PC-9 (cell line): Measurements from ENCODE around the gene IFI27L2. TPM values are rescaled to one million over a fixed set of nuclear protein-coding genes. Genes with fewer than 3 reads are reported as not detected.

Source experiments
- BruUV-seq: library from RNA; stranded (reverse); fragments of 400-500 nt; replicated peaks from 2 replicates; lab custom pipeline; 2021; lab: Mats Ljungman, UMichigan
- CTCF ChIA-PET: fragments of 300-600 bp; sonication (Branson Sonifier 250); formaldehyde crosslinking; loops from one replicate; lab custom pipeline; 2022; ENCODE audit warnings: antibody characterized with exemption; lab: Charles Lee
- POLR2A ChIA-PET: fragments of 300-600 bp; sonication (Branson Sonifier 250); formaldehyde crosslinking; loops from one replicate; lab custom pipeline; 2022; ENCODE audit warnings: antibody characterized with exemption; ENCODE audit not compliant: unreplicated experiment; lab: Charles Lee
- DNase-seq, 2 experiments: peaks; one replicate each; pipeline versions ENCODE4 v3.0.0 to v3.0.0-alpha.2; 2015 to 2022; ENCODE audit warnings: mixed read lengths in 1 of 2
- H2AFZ ChIP-seq: fragments of 200-600 bp; sonication (generic); 2 replicates; pipeline ENCODE4 v1.8.1; 2017; ENCODE audit warnings: antibody characterized with exemption
- H3F3A ChIP-seq: fragments of 200-600 bp; sonication (generic); 2 replicates; pipeline ENCODE4 v1.8.1; 2017; ENCODE audit warnings: antibody characterized with exemption, mild to moderate bottlenecking, low read depth; ENCODE audit not compliant: insufficient read depth
- H3K27ac ChIP-seq: fragments of 200-600 bp; sonication (generic); 2 replicates; pipeline ENCODE4 v1.6.1; 2016; ENCODE audit warnings: mixed run types
- H3K27me3 ChIP-seq: fragments of 200-600 bp; sonication (generic); 2 replicates; pipeline ENCODE4 v1.6.1; 2016; ENCODE audit warnings: low read depth, mixed run types; ENCODE audit not compliant: insufficient read depth
- H3K36me3 ChIP-seq: fragments of 200-600 bp; sonication (generic); 2 replicates; pipeline ENCODE4 v1.6.1; 2016; ENCODE audit warnings: low read depth, mixed run types
- H3K4me1 ChIP-seq: fragments of 200-600 bp; sonication (generic); replicated peaks from 2 replicates; pipeline ENCODE4 v1.6.1; 2016; ENCODE audit warnings: mixed run types; ENCODE audit not compliant: insufficient read depth
- H3K4me2 ChIP-seq: fragments of 200-600 bp; sonication (generic); 2 replicates; pipeline ENCODE4 v1.6.1; 2017; ENCODE audit warnings: mixed run types
- H3K4me3 ChIP-seq: fragments of 200-600 bp; sonication (generic); 2 replicates; pipeline ENCODE4 v1.6.1; 2016; ENCODE audit warnings: mixed run types
- H3K79me2 ChIP-seq: fragments of 200-600 bp; sonication (generic); 2 replicates; pipeline ENCODE4 v1.6.1; 2017; ENCODE audit warnings: low read depth, mixed run types
- H3K9me2 ChIP-seq: fragments of 200-600 bp; sonication (generic); 2 replicates; pipeline ENCODE4 v1.8.1; 2017; ENCODE audit warnings: mild to moderate bottlenecking; ENCODE audit not compliant: insufficient read depth
- H3K9me3 ChIP-seq: fragments of 200-600 bp; sonication (generic); 2 replicates; pipeline ENCODE4 v1.8.1; 2016; ENCODE audit warnings: low read depth; ENCODE audit not compliant: insufficient read depth
- H4K20me1 ChIP-seq: fragments of 200-600 bp; sonication (generic); 2 replicates; pipeline ENCODE4 v1.8.1; 2017; ENCODE audit not compliant: insufficient read depth
- EZH2 ChIP-seq: fragments of 200-600 bp; sonication (generic); IDR thresholded peaks from 2 replicates; pipeline ENCODE4 v1.8.0; 2017; ENCODE audit warnings: antibody characterized with exemption, low read depth
- intact Hi-C: fragments of 100-400 bp; cut with micrococcal nuclease; formaldehyde crosslinking; loops from one replicate; pipeline ENCODE4 v1.10.0; 2022; ENCODE audit not compliant: unreplicated experiment
- total RNA-seq: library from RNA; stranded (reverse); gene quantifications from 2 replicates; pipeline ENCODE4 v1.2.3, GENCODE V29; 2021
- TF ChIP-seq, protein P1 (sequence below): fragments of 200-600 bp; sonication (generic); conservative IDR thresholded peaks from 2 replicates; pipeline ENCODE4 v1.6.1; 2017; ENCODE audit warnings: mixed run types, antibody characterized with exemption, mild to moderate bottlenecking, moderate library complexity

Gene IFI27L2
- total RNA-seq, 1 experiment from 2014 or later, result 5.4 TPM

DNA sequence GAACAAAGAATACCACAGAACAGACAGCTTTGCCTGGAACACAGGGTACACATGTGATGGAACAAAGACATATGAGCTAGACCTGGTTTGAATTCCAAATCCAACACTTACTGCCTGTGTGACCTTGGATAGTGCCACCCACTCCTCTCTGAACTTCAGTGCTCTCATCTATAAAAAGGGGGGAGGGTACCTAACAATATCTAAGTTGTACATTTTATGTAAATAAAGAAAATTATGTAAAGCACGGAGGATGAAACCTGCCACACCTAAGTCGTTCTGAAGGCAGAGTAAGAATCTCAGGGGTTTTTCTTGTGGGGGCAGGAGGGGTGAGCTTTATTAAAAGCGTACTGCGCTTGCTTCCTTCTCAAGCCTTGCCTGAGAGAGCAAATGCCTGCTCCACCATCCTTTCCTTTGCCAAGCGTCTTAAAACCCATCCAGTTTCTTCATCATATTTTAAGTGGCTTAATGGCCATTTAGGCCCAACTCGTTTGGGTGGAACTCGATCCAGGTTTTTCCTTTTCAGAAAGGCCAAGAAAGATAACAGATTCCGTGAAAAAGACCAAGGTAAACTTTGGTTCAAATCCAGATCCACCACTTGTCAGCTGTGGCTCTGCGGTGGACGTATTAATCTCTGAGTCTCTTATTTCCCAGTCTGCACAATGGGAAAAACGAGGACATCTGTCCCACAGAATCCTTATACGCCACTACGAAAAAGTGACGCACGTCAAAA, 49.3 kb downstream of the IFI27L2 start:
- CTCF ChIA-PET, result no interaction called here
- no TSS peak for BruUV-seq
- no peak for DNase-seq
- peak overlapping the region; percentile 91 for H2AFZ ChIP-seq
- H3F3A ChIP-seq, result no peaks in the 10 kb centered on the region
- peak overlapping the region; percentile 79 for H3K4me3 ChIP-seq
- H3K36me3 ChIP-seq, result peaks cover 15% of the 10 kb centered on the region
- H3K4me1 ChIP-seq, result peaks cover 15% of the 10 kb centered on the region
- peaks cover 3% of the 10 kb centered on the region; the same call in 1 of the 2 replicates for H4K20me1 ChIP-seq
- no peaks in the 10 kb centered on the region for H3K9me2 ChIP-seq
- TF ChIP-seq, protein P1, sequence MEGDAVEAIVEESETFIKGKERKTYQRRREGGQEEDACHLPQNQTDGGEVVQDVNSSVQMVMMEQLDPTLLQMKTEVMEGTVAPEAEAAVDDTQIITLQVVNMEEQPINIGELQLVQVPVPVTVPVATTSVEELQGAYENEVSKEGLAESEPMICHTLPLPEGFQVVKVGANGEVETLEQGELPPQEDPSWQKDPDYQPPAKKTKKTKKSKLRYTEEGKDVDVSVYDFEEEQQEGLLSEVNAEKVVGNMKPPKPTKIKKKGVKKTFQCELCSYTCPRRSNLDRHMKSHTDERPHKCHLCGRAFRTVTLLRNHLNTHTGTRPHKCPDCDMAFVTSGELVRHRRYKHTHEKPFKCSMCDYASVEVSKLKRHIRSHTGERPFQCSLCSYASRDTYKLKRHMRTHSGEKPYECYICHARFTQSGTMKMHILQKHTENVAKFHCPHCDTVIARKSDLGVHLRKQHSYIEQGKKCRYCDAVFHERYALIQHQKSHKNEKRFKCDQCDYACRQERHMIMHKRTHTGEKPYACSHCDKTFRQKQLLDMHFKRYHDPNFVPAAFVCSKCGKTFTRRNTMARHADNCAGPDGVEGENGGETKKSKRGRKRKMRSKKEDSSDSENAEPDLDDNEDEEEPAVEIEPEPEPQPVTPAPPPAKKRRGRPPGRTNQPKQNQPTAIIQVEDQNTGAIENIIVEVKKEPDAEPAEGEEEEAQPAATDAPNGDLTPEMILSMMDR, result no peak
- TF ChIP-seq EZH2, result no peak
- peaks cover 5% of the 10 kb centered on the region; the same call in 1 of the 2 replicates for H3K9me3 ChIP-seq
- intact Hi-C loops, result no loop called here
- no peaks in the 10 kb centered on the region for H3K27me3 ChIP-seq
- no peak overlapping the region for H3K27ac ChIP-seq
- POLR2A ChIA-PET, result no interaction called here
- H3K79me2 ChIP-seq, result peaks cover 58% of the 10 kb centered on the region
- peak overlapping the region; percentile 93 for H3K4me2 ChIP-seq

DNA sequence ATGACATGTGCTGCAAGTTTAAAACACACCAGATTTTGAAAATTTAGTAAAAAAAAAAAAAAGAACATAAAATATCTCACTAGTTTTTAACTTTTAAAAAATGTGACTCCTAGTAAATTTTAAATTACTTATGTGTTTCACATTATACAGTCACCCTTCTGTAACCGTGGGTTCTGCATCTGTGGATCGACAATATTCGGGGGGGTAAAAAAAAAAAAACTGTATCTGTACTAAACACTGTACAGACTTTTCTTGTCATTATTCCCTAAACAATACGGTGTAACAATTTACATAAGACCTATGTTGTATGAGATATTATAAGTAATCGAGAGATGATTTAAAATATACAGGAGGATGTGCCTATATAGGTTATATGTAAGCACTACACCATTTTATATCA, 51.6 kb downstream of the IFI27L2 start:
- Histone ChIP-seq H3K27me3 (no peaks in the 10 kb centered on the region), H2AFZ (no peak overlapping the region), H3K4me1 (peaks cover 15% of the 10 kb centered on the region), H3K4me3 (no peak overlapping the region), H3K4me2 (no peak overlapping the region), H3K9me2 (no peaks in the 10 kb centered on the region), H3K9me3 (peaks cover 10% of the 10 kb centered on the region), H3K79me2 (peaks cover 80% of the 10 kb centered on the region), H3K36me3 (peaks cover 15% of the 10 kb centered on the region), H3F3A (no peaks in the 10 kb centered on the region), H4K20me1 (peaks cover 3% of the 10 kb centered on the region; the same call in 1 of the 2 replicates), H3K27ac (no peak overlapping the region)
- ChIA-PET POLR2A (no interaction called here), CTCF (no interaction called here)
- intact Hi-C loops, result no loop called here
- TF ChIP-seq, protein P1, result no peak
- no peak for TF ChIP-seq EZH2
- no TSS peak for BruUV-seq
- DNase-seq, result no peak

Other genes starting within 250 kb of the IFI27L2 start
- gene FAM181A, start 202.3 kb downstream of the IFI27L2 start, total RNA-seq, result not detected in 2 replicates
- not detected in 2 replicates for gene ASB2, start 153.0 kb downstream of the IFI27L2 start, total RNA-seq
- not detected in 2 replicates for gene CCDC197, start 132.3 kb downstream of the IFI27L2 start, total RNA-seq
- 0.43 and 0.55 TPM in 2 replicates for gene OTUB2, start 103.3 kb downstream of the IFI27L2 start, total RNA-seq
- 25.6 and 40.4 TPM in 2 replicates for gene DDX24, start 48.4 kb downstream of the IFI27L2 start, total RNA-seq
- gene IFI27L1, start 48.3 kb downstream of the IFI27L2 start, total RNA-seq, result 9.7 and 13.2 TPM in 2 replicates
- gene IFI27, start 18.9 kb downstream of the IFI27L2 start, total RNA-seq, result 0.83 and 1.1 TPM in 2 replicates
- not detected in 2 replicates for gene PPP4R4, start 44.7 kb upstream of the IFI27L2 start, total RNA-seq
- not detected in 2 replicates for gene SERPINA10, start 163.7 kb upstream of the IFI27L2 start, total RNA-seq
- not detected in 2 replicates for gene SERPINA6, start 193.7 kb upstream of the IFI27L2 start, total RNA-seq
- gene SERPINA2, start 237.1 kb upstream of the IFI27L2 start, total RNA-seq, result not detected in 2 replicates